Astrocyte of the spinal cord (primary cell): ENCODE measurements around the gene OSBPL10.
"Not testable (repeated sequence)": the region's sequence is repeated elsewhere in the genome, so short reads cannot be mapped to it uniquely, and the experiment has no call there.

Experiments used
- DNase-seq: peaks from one replicate; pipeline ENCODE4 v3.0.0; 2011; ENCODE audit warnings: low read depth, low spot score
- H3K4me3 ChIP-seq: 2 replicates; pipeline ENCODE4 v1.5.1; 2011; ENCODE audit warnings: low read depth, mild to moderate bottlenecking, low read length, moderate library complexity
- CTCF ChIP-seq: IDR thresholded peaks from 2 replicates; pipeline ENCODE4 v1.5.1; 2012; ENCODE audit warnings: low read depth, mild to moderate bottlenecking, low read length, inconsistent platforms
- in situ Hi-C: cut with HindIII; loops from 2 replicates; pipeline ENCODE4 v1.10.0; 2017; ENCODE audit warnings: low sequenced_read_pairs

Gene OSBPL10

DNA sequence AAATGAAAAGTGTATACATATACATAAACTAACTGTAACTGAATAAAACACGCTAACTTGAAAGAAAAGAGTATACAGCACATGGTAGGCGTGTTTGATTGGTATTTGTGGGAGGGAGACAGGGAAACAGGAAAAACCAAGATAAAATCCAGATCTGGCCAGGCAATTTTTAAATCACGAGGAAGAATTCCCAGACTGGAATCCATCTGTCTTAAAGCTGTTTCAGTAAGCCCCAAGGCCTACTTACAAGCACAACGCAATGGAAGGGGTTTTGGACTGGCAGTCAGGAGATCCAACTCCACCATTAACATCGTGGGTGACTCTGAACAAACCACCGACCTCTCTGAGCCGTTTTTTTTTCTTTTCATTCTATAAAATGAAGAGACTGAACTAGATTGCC, 195.8 kb downstream of the OSBPL10 start:
- no peak for TF ChIP-seq CTCF
- in situ Hi-C loops = no loop called here
- no peak for DNase-seq
- no peak overlapping the region for H3K4me3 ChIP-seq

DNA sequence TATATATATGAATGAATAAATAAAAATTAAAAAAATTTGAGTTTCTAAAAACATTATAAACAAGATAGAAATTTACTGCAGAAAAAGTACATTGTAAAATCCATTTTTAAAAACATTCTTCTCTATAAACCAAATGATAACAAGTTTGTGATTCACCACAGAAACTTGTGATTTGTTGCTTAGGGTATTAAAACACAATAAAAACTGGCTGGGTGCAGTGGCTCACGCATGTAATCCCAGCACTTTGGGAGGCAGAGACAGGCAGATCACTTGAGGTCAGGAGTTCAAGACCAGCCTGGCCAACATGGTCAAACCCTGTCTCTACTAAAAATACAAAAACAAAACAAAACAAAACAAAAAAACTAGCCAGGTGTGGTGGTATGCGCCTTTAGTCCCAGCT, 197.2 kb downstream of the OSBPL10 start:
- in situ Hi-C loops, H3K4me3 ChIP-seq, DNase-seq: not testable (repeated sequence)

DNA sequence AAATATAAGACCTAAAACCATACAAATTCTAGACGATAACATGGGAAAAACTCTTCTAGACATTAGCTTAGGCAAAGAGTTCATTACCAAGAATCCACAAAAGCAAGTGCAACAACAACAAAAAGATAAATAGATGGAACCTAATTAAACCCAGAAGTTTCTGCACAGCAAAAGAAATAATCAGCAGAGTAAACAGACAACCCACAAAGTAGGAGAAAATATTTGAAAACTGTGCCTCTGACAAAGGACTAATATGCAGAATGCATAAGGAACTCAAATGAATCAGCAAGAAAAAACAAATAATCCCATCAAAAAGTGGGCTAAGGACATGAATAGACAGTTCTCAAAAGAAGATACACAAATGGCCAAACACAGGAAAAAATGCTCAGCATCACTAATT, 198.8 kb downstream of the OSBPL10 start:
- H3K4me3 ChIP-seq, DNase-seq, in situ Hi-C loops: not testable (repeated sequence)

DNA sequence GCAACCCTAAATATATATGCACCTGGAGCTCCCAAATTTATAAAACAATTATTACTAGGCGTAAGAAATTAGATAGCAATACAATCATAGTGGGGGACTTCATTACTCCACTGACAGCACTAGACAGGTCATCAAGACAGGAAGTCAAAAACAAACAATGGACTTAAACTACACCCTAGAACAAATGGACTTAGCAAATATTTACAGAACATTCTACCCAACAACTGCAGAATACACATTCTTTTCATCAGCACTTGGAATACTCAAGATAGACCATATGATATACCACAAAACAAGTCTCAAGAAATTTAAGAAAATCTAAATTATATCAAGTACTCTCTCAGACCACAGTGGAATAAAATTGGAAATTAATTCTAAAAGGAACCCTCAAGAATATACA, 201.5 kb downstream of the OSBPL10 start:
- no peak for TF ChIP-seq CTCF
- no peak for DNase-seq
- in situ Hi-C loops = no loop called here
- H3K4me3 ChIP-seq = no peak overlapping the region

GRCh38 chr3:31777887-31778286, 203.2 kb downstream of the OSBPL10 start:
- in situ Hi-C loops = no loop called here
- H3K4me3 ChIP-seq = no peak overlapping the region
- TF ChIP-seq CTCF = no peak
- DNase-seq = no peak

DNA sequence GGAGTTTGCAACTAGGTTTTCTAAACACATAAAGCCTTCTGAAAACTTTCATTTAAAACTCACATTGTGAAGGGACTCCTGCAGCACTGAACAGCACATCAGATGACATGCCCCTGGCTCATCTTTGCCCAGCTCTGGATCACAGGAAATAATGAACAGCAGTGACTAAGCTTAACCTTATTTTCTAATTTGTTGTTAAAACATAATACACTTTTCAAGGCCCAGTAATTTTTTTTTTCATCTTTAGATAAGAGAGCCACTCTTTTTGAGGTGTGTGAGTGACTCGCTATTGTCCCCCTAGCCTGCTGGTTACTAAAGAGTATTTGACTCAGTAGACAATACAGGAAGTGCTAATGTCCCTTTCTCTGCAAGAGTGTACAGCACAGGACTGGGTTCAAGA, 204.0 kb downstream of the OSBPL10 start:
- TF ChIP-seq CTCF = no peak
- in situ Hi-C loops = no loop called here
- no peak for DNase-seq
- no peak overlapping the region for H3K4me3 ChIP-seq

DNA sequence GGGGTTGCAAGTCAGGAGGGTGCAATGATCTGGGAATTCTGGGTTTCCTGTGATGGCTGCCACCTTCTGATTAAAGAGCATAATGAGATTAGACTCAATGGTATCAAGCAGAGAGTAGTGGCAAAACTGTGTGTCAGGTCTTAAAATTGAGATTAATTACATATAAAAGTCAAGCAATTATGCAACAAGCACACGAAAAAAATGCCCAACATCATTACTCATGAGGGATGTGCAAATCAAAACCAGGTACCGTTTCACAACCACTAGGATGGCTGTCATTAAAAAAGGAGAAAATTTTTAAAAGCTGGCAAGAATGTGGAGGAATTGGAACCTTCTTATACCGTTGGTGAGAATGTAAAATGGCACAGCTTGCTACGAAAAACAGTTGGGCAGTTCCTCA, 205.0 kb downstream of the OSBPL10 start:
- in situ Hi-C loops = no loop called here
- no peak overlapping the region for H3K4me3 ChIP-seq
- no peak for DNase-seq
- TF ChIP-seq CTCF = no peak

- DNase-seq = no peak
- no peak overlapping the region for H3K4me3 ChIP-seq
- in situ Hi-C loops = no loop called here
- TF ChIP-seq CTCF = no peak
These were observed 205.7 kb downstream of the OSBPL10 start for GRCh38 chr3:31775383-31775782.
